Erythroblast (primary cell): ENCODE results near the gene SDHAF1.
"Not testable (repeated sequence)": the region's sequence is repeated elsewhere in the genome, so short reads cannot be mapped to it uniquely, and the experiment has no call there.

Experiments
- DNase-seq, 2 experiments: peaks; one replicate each; lab custom pipeline; 2025; lab: John Stamatoyannopoulos, UW
- GATA1 ChIP-seq: IDR thresholded peaks from 2 replicates; pipeline ENCODE4 v1.6.1; 2011; ENCODE audit warnings: low read depth, mild to moderate bottlenecking, control low read depth, low read length, moderate library complexity
- POLR2A ChIP-seq: IDR thresholded peaks from 2 replicates; pipeline ENCODE4 v1.6.1; 2011; ENCODE audit warnings: mild to moderate bottlenecking, low read length

The SDHAF1 gene

DNA sequence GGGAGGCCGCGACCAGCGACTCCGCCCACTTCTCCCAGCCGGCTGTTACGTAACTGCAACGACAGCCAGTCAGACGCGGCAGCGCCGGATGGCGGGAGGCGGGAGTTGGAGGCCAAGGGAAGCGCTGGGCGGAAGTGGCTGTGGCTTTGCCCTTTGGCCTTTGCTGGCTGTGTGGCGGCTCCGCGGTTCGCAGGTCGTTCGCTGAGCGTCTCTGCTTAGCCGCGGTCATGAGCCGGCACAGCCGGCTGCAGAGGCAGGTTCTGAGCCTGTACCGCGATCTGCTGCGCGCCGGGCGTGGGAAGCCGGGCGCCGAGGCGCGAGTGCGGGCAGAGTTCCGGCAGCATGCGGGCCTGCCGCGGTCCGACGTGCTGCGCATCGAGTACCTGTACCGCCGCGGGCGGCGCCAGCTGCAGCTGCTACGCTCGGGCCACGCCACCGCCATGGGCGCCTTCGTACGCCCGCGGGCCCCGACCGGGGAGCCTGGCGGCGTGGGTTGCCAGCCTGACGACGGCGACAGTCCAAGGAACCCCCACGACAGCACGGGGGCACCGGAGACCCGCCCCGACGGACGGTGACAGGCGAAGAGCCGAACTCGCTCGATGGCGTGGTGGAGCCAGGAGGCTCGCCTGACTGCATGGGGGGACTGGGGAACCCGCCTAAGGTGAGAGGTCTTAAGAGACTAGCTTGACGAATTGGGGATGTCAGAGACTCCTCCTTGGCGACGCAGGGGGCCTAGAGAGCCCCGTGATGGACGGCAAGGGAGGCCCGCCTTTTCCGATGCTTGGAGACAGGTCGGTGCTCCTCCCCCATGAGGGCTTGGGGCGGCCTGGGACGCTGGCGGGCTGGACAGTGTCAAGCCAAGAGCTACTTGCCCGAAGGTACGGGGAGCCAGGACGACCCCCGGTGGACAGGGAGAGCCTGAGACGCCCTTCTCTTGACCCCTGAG is at the start of gene SDHAF1:
Gene SDHAF1 (plus strand): TSS at position 141 of the 946 bp plus-strand sequence. CDS start 87 bp downstream, at position 228.
- peak; percentile 96 to 97 for DNase-seq
- TF ChIP-seq POLR2A = peak; percentile 87
- no peak for TF ChIP-seq GATA1

- TF ChIP-seq GATA1 (no peak), POLR2A (no peak)
Measured at GRCh38 chr19:35946203-35946602, 48.8 kb upstream of the SDHAF1 start.

DNA sequence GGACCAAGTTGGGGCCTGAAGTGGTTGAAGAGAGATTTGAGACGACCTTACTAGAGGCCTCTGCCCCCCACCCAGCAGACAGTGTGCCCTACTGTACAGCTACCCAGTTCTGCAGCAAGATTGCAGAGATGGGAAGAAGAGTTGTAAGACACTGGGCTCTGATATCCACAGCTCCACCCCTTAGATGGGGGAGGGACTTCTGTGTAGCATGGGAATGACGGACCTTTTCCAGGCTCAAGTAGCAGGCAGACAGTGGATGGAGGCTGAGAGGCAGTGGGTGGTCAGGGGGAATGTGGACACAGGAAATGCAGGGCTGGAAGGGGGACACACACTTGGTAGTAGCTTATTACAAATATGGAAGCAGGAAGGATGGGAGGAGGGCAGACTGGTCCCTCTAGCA is 45.9 kb upstream of the SDHAF1 start:
- TF ChIP-seq POLR2A (no peak), GATA1 (no peak)
- no peak for DNase-seq

More at GRCh38 chr19:35946203-35946602, 48.8 kb upstream of the SDHAF1 start:
- no peak for DNase-seq

DNA sequence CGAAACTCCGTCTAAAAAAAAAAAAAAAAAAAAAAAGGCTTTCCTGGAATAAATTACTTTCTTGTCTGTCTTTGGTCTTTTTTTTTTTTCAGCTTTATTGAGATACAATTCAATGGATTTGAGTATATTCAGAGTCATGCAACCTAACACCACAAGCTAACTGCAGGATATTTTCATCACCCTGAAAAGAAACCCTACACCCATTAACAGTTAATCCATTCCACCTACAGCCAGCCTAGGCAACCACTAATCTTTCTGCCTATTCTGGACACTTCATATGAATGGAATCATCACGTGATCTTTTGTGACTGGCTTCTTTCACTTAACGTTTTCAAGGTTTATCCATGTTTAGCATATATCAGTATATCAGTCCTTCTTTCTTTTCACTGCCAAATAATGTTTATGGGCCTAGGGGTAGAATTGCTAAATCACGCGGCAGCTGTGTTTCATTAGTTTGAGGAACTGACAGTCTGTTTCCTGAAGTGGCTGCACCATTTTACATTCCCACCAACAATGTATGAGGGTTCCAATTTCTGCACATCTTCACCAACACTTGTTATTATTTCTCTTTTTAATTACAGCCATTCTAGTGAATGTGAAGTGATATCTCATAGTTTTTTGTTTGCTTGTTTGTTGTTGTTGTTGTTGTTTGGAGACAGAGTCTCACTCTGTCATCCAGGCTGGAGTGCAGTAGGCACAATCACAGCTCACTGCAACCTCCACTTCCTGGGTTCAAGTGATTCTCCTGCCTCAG is 38.9 kb upstream of the SDHAF1 start:
- TF ChIP-seq POLR2A (no peak), GATA1 (no peak)
- no peak for DNase-seq

DNA sequence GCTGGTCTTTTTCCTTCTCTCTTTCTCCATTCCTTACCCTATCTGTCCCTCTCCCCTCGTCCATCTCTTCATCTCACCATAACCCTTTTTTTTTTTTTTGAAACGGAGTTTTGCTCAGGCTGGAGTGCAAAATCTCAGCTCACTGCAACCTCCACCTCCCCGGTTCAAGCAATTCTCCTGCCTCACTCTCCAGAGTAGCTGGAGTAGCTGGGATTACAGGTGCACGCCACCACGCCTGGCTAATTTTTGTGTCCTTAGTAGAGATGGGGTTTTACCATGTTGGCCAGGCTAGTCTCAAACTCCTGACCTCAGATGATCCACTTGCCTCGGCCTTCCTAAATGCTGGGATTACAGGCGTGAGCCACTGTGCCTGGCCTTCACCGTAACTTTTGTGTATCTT is 37.6 kb upstream of the SDHAF1 start:
- DNase-seq = not testable (repeated sequence)

DNA sequence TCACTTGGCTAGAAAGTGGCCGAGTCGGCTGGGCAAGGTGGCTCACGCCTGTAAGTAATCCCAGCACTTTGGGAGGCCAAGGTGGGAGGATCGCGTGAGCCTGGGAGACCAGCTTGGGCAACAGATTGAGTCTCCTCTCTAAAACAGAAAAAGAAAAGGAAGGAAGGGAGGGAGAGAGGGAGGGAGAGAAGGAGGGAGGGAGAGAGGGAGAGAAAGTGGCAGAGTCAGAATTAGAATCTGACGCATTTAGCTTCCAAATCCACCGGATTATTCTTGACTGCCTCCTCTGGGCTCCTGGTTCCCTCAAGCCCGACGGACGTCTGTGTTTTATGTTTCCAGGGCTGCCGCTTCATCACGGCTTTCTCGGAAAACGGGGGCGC is 36.3 kb upstream of the SDHAF1 start:
- TF ChIP-seq GATA1 (no peak), POLR2A (no peak)
- no peak for DNase-seq

- TF ChIP-seq POLR2A (no peak), GATA1 (no peak)
Measured at GRCh38 chr19:35959040-35959967, 35.7 kb upstream of the SDHAF1 start.

DNA sequence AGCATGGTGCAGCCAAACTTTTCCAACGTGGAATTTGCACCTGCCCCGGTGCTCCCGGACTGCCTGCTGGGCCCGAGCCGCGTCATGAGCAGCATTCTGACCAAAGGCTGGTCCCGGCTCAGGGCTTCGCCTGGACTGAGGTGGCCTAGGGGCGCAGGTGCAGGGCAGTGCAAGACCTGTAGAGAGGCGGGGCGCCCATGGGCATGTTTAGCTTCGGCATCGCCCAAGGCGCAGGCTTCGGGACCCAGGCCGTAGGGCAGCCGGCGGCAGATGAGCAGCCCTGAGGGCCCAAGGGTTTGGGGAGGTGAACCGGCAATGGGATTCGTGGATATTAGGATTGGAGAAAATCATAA is 35.0 kb upstream of the SDHAF1 start:
- no peak for DNase-seq
- no peak for TF ChIP-seq POLR2A
- TF ChIP-seq GATA1 = no peak

More at GRCh38 chr19:35959040-35959967, 35.7 kb upstream of the SDHAF1 start:
- DNase-seq = no peak

GRCh38 chr19:35960432-35960972 is 34.5 kb upstream of the SDHAF1 start:
- TF ChIP-seq POLR2A (no peak), GATA1 (no peak)
- DNase-seq = no peak

GRCh38 chr19:35963514-35963913 is 31.5 kb upstream of the SDHAF1 start:
- no peak for TF ChIP-seq POLR2A
- DNase-seq = peak in 1 of 2 experiments; percentile 34

DNA sequence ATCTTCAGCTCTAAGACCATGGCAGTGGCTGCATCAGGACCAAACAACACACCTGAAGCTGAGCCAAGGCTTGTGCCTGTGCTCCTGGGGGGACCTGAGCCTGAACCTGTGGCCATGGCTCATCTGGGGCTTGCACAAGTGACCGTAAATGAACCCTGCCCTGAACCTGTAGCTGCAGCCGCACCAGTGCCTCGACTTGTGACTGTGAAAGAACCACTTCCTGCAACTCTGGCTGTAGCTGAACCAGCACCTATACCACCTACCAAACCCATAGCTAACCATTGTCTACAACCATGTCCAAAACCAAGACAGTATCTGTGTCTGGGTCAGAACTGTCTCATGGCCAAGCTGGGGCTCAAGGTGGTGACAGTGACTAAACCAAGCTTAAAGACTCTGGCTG is 28.2 kb upstream of the SDHAF1 start:
- TF ChIP-seq POLR2A (no peak), GATA1 (no peak)
- DNase-seq = no peak

GRCh38 chr19:35973487-35973886 is 21.5 kb upstream of the SDHAF1 start:
- TF ChIP-seq POLR2A (no peak), GATA1 (no peak)
- no peak for DNase-seq
